GM06990 (cell line): ENCODE measurements around the gene GIMAP1.
"Not testable (repeated sequence)": the region's sequence is repeated elsewhere in the genome, so short reads cannot be mapped to it uniquely, and the experiment has no call there.

Source experiments
- DNase-seq: peaks from one replicate; pipeline ENCODE4 v3.0.0-alpha.2; 2011; ENCODE audit not compliant: insufficient read length; ENCODE audit errors: extremely low read depth
- H3K27me3 ChIP-seq: replicated peaks from 2 replicates; pipeline ENCODE4 v1.6.0; 2011; ENCODE audit warnings: low read length; ENCODE audit not compliant: control insufficient read depth, insufficient read depth
- H3K36me3 ChIP-seq: 2 replicates; pipeline ENCODE4 v1.5.1; 2011; ENCODE audit warnings: low read length; ENCODE audit not compliant: control insufficient read depth, insufficient read depth
- H3K4me3 ChIP-seq: replicated peaks from 2 replicates; pipeline ENCODE4 v1.5.1; 2011; ENCODE audit warnings: low read depth, mild to moderate bottlenecking, control low read depth, low read length
- CTCF ChIP-seq: IDR thresholded peaks from 2 replicates; pipeline ENCODE4 v1.5.1; 2011; ENCODE audit warnings: low read length, control low read depth, mild to moderate bottlenecking, inconsistent platforms; ENCODE audit not compliant: insufficient read depth, poor library complexity, severe bottlenecking

Gene GIMAP1

GRCh38 chr7:150716368-150716767 is at the start of gene GIMAP1:
Gene GIMAP1, plus strand, starts transcription at chr7:150716613. Its CDS starts 2,435 bp downstream, at chr7:150719048.
- Histone ChIP-seq H3K36me3 (peaks cover 4% of the 10 kb centered on the region), H3K27me3 (no peaks in the 10 kb centered on the region), H3K4me3 (peak within 1 kb of the TSS; percentile 67)
- no peak for DNase-seq
- no peak for TF ChIP-seq CTCF

GRCh38 chr7:150668472-150668911 is 47.9 kb upstream of the GIMAP1 start:
- Histone ChIP-seq H3K36me3 (no peaks in the 10 kb centered on the region), H3K27me3 (no peaks in the 10 kb centered on the region), H3K4me3 (no peak overlapping the region)
- DNase-seq = peak; percentile 84
- TF ChIP-seq CTCF = no peak

DNA sequence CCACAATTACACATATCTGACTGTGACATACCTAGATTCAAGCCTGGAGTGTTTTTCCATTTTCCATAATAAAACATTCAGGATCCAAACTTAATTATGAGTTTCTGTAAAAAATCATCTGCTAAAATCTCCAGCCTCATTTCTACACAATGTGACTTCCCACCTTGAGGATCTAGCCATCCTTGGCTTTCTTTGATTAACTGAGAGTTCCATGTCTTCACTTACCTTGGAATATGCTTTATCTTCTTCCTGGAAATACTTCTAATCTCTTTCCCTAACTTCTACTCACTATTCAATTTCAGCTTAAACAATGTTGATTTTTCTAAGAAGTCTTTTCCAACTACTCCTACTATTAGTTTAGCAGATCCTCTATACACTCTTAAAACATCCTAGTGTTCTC is 47.4 kb upstream of the GIMAP1 start:
- no peak overlapping the region for H3K4me3 ChIP-seq
- no peaks in the 10 kb centered on the region for H3K36me3 ChIP-seq
- TF ChIP-seq CTCF = no peak
- no peaks in the 10 kb centered on the region for H3K27me3 ChIP-seq
- no peak for DNase-seq

DNA sequence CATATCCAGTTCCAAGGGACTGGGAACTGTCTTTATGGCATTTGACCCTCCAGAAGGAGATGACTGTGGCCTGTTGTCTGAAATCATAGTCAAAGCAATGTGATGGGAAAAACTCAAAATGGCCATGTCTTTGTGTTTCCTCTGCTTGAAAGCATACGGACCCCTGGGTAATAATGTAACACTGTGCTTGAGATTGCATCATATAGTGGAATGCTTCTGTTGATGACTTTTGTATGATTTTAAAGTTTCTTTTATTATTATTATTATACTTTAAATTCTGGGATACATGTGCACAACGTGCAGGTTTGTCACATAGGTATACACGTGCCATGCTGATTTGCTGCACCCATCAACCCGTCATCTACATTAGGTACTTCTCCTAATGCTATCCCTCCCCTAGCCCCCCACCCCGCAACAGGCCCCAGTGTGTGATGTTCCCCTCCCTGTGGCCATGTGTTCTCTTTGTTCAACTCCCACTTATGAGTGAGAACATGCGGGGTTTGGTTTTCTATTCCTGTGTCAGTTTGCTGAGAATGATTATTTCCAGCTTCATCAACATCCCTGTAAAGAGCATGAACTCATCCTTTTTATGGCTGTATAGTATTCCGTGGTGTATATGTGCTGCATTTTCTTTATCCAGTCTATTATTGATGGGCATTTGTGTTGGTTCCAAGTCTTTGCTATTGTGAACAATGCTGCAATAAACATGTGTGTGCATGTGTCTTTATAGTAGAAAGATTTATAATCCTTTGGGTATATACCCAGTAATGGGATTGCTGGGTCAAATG is 44.4 kb upstream of the GIMAP1 start:
- not testable (repeated sequence) for H3K4me3 ChIP-seq, H3K36me3 ChIP-seq, DNase-seq, H3K27me3 ChIP-seq

GRCh38 chr7:150675714-150676113 is 40.7 kb upstream of the GIMAP1 start:
- no peaks in the 10 kb centered on the region for H3K36me3 ChIP-seq
- H3K4me3 ChIP-seq = no peak overlapping the region
- no peaks in the 10 kb centered on the region for H3K27me3 ChIP-seq
- no peak for TF ChIP-seq CTCF
- DNase-seq = no peak

- H3K4me3 ChIP-seq = not testable (repeated sequence)
Observed at GRCh38 chr7:150676276-150676675, 40.1 kb upstream of the GIMAP1 start.

DNA sequence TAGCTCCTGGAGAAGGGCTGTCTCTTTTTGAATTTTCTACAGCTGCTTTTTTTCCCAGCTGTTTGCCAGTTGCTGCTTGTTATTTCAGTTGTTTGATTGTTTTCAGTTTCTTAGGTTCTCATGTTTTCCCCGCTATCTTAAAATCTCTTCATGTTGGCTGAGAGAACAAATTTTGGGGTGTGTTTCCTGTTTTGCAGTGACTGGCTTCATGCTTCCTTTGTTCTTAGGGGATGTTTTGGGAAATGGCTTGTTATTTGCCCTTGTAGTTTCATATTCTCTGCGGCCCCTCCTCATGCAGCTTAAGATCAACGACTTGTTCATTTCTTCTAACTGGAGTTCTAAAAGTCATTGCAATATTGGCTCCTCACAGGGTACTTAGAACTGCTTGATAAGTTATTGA is 39.6 kb upstream of the GIMAP1 start:
- H3K4me3 ChIP-seq, DNase-seq, H3K27me3 ChIP-seq, H3K36me3 ChIP-seq: not testable (repeated sequence)

More at GRCh38 chr7:150676276-150676675, 40.1 kb upstream of the GIMAP1 start:
- not testable (repeated sequence) for DNase-seq, H3K27me3 ChIP-seq, H3K36me3 ChIP-seq

GRCh38 chr7:150678601-150679000 is 37.8 kb upstream of the GIMAP1 start:
- not testable (repeated sequence) for H3K27me3 ChIP-seq, H3K36me3 ChIP-seq, H3K4me3 ChIP-seq, DNase-seq

GRCh38 chr7:150680364-150680763 is 36.0 kb upstream of the GIMAP1 start:
- not testable (repeated sequence) for H3K27me3 ChIP-seq, H3K4me3 ChIP-seq, DNase-seq, H3K36me3 ChIP-seq
